Left hindlimb (tissue), 1 donor: Measurements from ENCODE around the gene HECTD4.

Source experiments
- DNase-seq: peaks from one replicate; pipeline ENCODE4 v3.0.0-alpha.2; 2018

HECTD4 gene

DNA sequence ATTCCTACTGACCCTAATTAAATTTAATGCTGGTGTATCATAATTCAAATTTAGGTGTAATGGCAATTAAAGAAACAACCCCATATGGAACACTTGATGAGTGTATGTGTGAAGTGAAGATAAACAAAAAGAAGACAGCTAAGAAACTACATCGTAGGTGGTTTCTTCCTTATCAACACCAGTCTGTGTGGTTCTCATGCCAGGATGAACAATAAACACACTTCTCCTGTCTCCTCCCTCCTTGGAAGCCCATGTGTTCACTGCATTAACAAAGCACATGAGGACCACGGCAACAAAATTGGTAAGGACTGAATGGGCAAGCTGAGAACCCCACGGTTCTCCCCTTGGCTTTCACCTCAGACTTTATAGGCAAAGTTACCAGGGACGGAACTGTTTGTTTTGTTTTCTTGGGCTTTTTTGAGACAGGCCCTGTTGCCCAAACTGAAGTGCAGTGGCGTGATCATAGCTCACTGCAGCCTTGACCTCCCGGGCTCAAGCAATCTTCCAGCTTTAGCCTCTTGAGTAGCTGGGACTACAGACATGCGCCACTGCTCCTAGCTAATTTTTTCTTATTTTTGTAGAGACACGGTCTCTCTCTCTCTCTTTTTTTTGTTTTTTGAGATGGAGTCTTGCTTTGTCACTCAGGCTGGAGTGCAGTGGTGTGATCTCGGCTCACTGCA, 185.9 kb downstream of the HECTD4 start:
- DNase-seq, result no peak

DNA sequence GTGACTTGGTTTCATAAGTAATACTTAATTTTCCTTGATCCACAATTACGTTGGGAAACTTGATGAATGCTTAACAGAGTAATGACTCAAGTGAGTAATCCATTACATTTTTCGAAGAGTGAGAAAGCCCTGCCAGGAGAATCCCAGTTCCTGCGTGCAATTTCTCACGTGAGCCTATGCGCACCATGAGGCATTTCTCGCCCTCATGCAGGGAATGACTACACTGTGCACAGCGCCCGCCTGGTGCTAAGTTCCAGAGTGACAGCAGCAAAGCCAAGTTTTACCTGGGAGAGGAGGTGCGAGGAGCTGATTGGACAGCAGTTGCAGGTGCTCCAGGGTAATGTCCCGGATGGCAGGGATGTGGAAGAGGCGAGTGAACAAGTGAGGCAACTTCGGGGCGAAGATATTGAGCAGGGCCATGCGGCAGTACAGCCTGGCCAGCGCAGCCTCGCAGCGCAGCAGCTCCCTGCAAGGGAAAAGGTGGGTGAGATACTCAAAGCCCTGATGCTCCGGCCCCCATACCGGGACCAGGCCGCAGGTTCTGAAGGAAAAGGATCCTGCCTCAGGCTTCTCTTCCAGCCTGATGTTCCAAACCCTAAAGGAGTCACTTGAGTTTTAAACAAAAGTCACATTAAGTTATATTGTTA, 187.5 kb downstream of the HECTD4 start:
- DNase-seq, result no peak

DNA sequence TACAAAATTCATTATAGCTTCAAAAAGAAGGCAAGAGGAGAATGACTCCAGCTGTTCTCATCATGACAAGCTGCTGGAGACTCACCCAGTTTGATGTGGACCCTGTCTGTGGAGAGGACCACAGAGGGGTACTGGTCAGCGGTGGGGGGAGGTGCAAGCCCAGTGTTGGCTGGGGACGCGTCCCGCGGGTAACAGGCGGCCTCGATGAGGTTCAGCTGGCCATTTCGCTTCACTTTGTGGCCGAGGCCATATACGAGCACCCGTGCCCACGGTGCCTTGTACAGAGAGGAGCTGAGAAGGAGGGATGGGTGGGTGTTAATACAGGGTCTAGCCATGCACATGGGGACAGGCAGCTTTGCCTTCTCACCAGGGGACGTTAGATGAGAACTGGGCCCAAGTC, 189.8 kb downstream of the HECTD4 start:
- DNase-seq, result no peak

DNA sequence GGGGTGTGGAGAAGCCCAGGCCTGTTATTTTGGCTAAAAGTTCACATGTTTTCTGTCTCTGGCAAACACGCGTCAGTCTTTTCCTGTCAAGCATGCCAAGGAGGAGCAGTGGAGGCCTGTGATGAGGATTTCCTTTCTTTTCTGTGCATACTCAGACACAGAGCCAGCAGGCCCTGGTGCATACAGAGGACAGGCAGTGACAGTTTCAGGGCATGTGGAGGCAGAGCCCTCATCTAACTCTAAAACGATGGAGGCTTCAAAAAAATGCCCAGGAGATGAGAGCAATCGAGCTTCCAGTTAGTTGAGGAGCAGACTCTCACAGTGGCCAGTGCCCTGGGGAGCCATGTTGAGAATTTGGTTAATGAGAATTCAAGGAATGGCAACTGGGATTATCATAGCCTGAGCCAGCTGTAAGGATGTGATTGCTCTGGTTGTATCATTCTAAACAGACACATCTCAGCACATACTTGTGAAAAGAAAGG, 190.3 kb downstream of the HECTD4 start:
- DNase-seq, result no peak

DNA sequence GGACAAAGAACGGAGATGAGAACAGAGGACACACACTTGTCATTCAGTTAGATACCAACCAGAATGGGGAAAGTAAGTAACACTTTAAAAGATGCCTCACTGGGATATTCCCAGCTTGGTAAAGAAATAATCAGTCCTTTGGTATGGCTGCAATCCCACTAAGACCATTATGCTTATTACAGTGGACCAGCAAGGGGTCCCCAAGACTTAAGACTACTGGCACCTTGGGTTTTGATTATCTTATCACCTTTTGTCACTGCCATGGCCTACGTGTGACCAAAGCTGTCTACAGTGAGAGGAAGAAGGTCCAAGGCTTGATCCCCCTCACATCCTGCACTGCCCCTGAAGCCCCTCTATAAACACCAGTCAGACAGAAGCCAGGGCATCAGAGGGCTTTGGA, 191.0 kb downstream of the HECTD4 start:
- no peak for DNase-seq

DNA sequence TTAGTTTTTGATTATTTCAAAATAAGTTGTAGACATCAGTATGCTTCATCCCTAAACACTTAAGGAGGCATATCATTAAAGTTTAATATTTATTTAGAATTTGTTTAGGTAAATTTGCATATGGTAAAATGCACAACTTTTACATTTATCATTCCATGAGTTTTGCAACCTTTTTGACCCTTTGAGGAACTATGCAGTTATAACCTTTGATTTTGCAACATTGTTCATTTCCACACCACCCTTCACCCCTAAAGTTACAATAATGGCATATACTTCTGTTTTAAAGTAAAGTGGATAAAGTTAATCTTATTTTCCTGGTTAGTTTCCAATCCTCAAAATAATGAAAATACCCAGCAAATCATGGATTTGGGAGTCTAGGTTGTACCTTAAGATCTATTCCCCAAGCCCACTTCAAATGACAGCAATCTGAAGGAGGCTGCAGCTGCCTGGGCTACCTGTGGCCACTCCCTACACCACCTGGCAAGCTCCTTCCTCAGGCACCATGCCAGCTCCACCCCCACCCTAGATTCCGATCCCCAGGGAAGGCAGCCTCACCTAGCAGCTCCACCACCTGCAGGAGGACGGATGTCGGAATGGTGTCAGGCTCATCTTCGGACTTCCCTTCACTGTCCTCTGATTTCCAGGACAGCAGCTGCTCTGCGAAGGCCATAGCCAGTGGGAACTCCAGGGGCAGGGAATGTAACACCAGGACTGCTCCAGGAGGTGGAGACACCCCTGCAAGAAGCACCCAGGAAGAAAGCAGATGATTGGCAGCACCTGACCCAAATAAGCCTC, 191.8 kb downstream of the HECTD4 start:
- DNase-seq, result no peak

DNA sequence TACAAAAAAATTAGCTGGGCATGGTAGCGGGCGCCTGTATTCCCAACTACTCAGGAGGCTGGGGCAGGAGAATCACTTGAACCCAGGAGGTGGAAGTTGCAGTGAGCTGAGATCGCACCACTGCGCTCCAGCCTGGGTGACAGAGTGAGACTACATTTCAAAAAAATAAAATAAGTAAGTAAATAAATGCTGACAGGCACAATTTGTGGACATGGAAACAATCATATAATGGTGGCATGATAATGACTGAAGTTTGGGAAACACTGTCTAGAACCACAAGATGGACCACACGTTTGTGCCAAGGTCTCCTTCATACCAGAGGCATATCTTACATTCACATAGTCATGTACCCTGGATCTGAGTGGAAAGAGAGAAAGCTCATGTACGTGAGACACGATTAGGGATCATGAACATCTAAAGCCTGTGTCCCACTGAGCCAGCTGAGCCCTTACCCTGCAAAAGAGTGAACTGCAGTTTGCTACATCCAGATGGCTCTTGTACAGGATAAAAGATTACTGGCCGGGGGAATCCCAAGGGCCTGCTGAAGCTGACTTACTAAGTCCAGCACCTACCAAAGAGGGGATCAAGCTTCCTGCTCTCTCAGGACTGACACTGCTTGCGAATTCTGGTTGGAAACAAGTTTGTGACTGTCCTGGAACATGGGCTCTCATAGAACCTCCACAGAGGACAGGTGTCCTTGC, 194.0 kb downstream of the HECTD4 start:
- DNase-seq, result no peak

DNA sequence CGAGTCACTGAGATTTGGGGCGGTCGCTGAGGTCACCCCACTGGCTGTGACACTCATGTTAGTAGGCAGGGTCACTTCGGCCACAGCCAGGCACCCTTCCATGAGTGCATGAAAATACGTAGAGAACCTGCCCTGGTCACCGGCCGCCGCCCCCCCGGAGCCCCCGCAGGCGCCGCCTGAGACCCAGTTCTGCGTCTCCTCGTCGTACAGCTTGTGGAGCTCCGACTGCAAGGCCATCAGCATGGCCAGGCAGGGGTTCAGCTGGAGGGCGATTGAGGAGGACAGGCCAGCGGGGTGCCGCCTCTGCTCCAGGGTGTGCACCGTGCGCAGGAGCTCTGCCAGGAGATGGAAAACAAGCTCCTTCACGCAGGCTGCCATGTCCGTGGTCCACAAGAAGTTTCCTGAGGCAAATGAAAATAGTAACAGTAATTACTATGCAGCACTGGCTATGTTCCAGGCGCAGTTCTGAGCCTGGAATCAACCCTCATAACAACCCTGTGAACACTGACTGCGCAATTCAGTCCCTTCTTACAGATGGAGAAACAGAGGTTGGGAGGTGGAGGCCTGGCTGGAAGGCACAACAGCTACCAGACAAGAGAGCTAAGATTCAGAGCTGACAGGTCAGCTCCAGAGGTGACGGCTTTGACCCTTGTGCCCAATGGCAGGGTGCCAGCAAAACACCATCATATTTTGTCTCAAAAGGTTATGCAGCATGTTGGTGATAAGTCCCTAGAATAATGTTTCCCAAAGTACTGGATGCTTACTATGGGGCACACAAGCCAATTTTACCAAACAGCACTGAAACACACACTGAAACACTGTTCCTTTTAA, 196.9 kb downstream of the HECTD4 start:
- DNase-seq, result no peak

DNA sequence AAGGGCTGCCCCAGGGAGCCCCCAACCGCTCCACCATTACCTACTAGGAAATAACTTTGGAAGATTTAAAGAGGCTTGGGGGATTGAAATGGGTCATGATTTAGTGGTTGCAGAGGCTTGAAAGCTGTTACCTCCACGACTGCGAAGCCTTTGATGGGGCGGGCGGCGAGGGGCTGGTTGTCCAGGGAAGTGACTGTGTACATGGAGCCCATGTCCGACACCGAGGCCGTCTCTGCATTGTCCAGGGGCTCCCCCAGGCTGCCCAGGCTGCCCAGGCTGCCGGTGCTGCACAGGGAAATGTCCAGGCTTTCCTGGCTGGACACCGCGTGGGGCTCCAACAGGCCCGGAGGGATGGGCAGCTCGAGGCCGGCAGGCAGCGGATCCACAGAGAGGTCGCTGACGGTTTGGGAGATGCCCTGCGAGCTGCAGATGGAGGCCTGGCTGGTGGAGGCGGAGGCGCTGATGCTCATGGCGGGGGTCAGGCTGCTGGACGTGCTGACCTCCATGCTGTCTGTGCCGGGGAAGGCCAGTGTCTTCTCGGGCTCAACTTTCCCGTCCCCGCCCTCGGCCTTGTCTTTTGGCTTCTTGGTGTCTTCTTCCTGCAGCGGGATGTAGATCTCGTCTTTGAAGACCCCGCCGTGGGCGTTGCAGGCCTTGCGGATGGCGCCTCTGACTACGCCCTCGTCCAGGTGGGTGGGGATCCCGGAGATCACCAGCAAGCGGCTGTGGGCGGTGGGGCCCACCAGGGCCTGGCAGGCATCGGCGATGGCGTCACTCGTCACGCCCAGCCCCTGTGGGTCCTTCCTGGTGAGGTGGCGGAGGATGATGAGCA, 198.0 kb downstream of the HECTD4 start:
- no peak for DNase-seq

DNA sequence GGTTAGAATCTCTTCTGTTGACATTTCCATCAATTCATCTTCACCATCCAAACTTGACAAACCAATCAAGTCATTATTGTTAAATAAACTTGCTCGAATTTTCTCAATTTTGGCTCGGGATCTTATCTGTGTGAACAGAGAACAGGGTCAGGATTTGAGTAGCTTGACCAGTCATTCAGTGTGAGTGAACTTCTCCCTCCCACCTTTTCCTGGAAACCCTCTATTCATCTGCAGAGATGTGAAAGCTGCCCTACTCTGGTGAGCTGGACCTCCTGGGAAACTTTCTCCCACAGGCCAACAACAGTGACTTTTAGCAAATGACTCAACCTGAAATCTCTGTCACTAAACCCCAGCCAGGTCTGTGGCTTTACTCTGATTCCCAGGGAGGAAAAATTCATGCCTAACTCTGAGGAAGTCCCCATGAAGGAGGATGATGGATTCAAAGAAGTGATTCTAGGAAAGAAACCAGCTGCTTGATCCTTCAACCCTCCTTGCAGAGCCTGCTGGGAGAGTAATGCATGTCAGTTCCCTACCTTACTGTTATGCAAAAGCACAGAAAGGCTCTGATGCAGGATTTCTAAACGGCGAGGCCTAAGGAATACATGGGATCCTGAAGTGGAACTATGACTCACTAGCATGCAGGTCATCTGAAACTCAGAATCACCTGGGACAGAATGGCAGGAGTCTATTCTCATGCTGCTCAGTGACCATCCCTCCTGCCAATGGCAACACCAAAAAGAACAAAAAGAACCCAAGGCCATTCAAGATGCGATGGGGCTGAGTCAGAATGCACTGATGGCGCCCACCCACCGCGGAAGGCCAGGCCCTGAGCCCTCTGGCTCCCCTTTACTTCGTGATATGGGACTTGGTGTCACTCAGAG, 198.8 kb downstream of the HECTD4 start:
- DNase-seq, result no peak

DNA sequence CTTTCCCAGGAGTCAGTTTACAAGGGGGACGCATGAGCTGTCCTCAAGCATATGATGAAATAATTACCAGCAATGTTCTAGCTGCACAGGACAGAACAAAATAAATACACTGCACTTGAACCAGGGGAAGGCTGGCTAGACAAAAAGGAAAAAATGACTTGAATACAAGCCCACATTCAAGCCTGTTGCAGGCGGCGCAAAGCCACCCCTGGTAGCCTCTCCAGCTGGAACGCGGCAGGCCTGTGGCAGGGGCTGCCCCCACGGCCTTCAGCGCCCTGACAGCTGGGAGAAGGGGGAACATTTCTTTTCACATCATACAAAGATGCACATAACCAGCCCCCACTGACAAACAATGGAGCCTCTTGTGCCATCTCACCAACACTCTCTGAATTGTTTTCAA, 199.7 kb downstream of the HECTD4 start:
- DNase-seq, result no peak

DNA sequence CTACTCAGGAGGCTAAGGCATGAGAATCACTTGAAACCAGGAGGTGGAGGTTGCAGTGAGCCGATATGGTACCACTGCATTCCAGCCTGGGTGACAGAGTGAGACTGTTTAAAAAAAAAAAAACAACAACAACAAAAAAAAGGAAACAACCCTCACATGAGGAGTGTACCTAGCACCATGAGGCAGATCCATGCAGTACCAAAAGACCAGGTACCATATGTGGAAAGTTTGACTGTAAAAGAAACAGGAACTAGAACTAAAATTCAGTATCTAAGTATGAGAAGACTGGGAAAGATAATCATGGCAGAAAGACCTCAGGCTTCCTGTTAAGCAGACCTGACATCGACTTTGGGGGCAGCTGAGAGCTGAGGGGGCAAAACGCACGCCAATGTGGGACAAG, 201.8 kb downstream of the HECTD4 start:
- no peak for DNase-seq

DNA sequence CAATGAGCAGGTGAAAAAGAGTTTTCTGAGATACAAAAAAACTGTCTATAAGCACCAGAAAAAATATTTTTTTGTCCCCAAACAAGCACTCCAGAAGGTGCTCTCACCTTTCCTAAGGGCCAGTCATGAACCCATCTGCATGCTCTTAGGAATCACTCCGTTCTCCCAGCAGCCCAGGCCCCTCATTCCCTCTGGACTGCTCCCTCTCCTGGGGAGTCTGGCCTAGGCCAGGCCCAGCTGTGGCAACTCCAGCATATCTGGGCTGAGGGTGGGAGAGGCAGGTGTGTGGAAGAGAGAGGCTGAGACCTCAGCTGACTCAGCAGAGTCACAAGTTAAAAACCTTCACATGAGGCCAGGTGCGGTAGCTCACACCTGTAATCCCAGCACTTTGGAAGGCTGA, 202.3 kb downstream of the HECTD4 start:
- no peak for DNase-seq

DNA sequence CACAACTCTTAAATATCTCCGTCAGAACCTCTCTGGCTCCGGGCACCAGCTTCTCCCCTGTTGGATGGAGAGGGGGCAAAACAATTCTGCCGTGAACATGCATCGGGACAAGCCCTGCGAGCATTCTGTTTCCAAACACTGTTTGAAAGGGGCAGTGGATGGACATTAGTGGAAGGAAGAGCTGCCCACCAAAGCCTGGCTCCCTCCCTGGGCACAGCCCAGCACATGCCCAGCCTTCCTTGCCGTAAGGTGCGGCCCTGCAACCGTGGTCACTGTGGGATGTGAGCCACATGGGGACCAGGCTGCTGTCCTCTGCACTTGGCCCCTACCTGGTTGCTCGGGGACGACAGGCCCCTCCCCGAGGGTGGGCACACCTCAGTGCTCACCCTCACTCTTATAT, 202.9 kb downstream of the HECTD4 start:
- no peak for DNase-seq

DNA sequence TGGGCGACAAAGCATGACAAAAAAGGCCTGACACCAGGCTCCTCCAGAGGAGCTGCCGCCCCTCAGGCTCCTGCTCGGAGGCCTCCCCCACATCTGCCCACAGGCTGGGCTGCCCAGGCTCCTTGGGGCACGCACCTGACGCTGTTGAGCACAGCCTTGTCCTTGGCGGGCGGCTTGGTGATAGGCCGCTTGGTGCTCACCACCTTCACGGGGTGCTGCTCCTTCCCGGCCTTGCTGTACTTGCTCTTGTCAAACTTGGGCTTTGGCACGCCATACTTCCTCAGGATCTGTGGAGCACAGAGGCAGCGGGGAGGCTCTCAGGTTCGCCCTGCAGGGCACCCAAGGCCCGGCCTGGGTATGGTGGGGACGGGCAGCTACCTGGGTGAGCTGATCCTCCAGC, 203.4 kb downstream of the HECTD4 start:
- DNase-seq, result no peak

DNA sequence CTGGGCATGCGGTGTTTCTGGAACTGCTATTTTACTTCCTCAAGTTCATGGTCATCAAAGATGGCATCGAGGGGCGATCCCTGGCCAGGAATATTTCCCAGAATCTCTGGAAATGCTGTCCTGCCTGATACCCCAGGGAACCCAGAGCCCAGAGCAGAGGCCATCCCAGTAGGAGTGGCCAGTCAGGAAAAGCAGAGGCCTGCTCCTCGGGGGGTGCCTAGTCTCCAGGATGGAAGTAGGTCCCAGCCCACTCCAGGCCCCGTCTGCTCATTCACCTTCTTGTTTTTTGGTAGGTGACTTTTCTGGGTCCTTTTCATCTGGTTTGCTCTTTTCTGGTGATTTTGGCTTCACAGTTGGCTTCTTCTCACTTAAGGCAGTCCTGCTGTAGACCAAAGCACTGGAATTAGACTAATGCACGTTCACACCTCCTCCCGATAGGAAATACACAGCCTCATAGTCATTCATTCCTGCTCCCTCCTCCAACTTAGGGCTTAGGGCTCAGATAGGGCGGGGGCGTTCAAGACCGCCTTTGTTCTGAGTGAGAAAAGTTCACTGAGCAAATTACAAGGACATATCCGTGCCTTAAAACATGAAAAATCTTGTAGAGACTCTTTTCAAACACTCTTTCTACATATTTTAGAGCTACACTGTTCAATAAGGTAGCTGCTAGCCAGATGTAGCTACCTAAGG, 205.8 kb downstream of the HECTD4 start:
- no peak for DNase-seq

DNA sequence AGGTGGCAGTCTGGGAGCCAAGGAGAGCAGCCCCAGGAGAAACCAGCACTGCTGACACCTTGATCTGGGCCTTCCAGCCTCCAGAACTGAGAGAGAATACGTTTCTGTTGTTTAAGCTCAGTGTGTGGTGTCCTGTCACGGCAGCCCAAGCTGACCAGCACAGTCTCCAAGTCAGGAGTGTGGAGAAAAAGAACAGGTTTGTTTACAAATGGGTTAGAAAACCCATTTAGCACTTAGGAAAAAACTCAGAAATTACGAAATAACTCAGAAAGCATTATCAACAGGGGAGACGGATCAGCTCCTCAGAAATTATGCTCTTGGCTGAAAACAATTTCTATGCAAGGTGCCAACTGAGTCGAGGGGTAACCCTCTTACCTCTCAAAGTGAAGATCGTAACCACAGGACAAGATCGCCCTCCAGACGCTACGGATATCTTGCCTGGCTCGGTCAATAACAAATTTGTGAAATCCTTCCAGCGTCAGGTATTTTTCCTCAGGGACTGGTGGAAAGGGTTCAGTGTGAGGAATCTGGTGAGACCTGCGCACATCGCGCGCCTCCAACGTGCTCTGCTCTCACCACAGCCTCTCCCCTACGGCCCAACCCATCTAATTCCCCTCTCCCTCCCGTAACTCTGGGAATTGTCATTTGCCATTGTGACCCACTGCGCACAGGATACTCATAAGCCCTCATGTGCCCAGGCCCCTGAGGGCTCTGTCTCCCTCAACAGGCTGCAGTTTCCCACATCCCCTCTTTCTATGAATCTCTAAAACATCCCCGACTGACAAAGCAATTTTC, 206.7 kb downstream of the HECTD4 start:
- DNase-seq, result no peak

DNA sequence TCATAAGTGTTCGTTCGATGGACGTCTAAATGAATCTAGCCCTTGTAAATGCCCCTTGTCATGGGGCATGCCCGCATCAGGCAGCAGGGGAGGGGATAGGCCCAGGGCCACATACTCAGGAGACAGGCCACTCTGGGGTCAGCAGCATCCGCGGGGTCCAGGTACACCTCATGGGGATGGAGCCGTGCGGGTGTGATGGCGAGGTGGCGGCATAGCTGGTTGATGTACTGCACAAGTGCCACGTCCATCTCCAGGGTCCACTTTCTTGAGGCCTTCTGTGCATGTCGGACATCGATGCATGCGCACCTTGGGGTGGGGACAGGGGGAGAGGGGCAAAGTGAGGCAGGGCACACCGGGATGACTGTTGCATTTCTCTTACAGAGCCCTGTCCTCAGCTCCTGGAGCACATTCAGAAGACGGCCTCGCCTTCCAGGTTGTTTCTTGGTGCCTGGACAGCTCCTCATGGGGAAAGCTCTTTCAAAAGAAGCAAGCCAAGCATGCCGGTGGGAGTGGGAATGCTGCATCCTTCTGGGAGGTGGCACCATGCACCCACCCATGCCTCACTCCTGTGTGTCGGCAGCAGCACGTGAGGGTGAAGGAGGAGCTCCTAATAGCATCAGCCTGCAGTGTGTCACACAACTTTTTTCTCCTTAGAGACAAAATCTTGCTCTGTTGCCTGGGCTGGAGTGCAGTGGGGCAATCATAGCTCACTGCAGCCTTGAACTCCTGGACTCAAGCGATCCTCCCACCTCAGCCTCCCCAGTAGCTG, 209.5 kb downstream of the HECTD4 start:
- no peak for DNase-seq
